OCI-LY3 (cell line): ENCODE data around the gene SOX8.

ENCODE experiments used
- H2AFZ ChIP-seq: fragments of 200-600, 300-600 bp; shearing (Covaris generic); 2 replicates; pipeline ENCODE4 v1.6.0; 2014; ENCODE audit warnings: antibody characterized with exemption, low read depth, low read length
- H3K27ac ChIP-seq: fragments of 200-600, 300-600 bp; sonication (generic); 2 replicates; pipeline ENCODE4 v1.5.1; 2014; ENCODE audit warnings: mild to moderate bottlenecking, low read length, moderate library complexity, mixed read lengths
- H3K27me3 ChIP-seq: fragments of 200-600, 300-600 bp; sonication (generic); 2 replicates; pipeline ENCODE4 v1.6.1; 2014; ENCODE audit warnings: low read depth, low read length, mixed read lengths
- H3K36me3 ChIP-seq: fragments of 200-600, 300-600 bp; sonication (generic); replicated peaks from 2 replicates; pipeline ENCODE3; 2014; ENCODE audit warnings: low read depth, low read length, mixed read lengths
- H3K4me1 ChIP-seq: fragments of 300-600, 200-600 bp; sonication (generic); 2 replicates; pipeline ENCODE4 v1.6.1; 2014; ENCODE audit warnings: low read length, mixed read lengths
- H3K4me2 ChIP-seq: fragments of 200-600, 300-600 bp; sonication (generic); 2 replicates; pipeline ENCODE4 v1.6.1; 2014; ENCODE audit warnings: low read length, mixed read lengths
- H3K4me3 ChIP-seq: fragments of 300-600, 200-600 bp; sonication (generic); 2 replicates; pipeline ENCODE4 v1.5.1; 2014; ENCODE audit warnings: antibody characterized with exemption, mild to moderate bottlenecking, low read length, moderate library complexity
- H3K79me2 ChIP-seq: fragments of 300-600, 200-600 bp; shearing (Covaris generic); 2 replicates; pipeline ENCODE4 v1.6.1; 2014; ENCODE audit warnings: mild to moderate bottlenecking, low read length, mixed read lengths
- H3K9ac ChIP-seq: fragments of 300-600, 200-600 bp; shearing (Covaris generic); 2 replicates; pipeline ENCODE4 v1.6.0; 2014; ENCODE audit warnings: mild to moderate bottlenecking, low read length, moderate library complexity
- H3K9me3 ChIP-seq: fragments of 200-600, 300-600 bp; shearing (Covaris generic); 2 replicates; pipeline ENCODE4 v1.6.1; 2014; ENCODE audit warnings: low read length, mixed read lengths; ENCODE audit not compliant: insufficient read depth
- H4K20me1 ChIP-seq: fragments of 200-600, 300-600 bp; sonication (generic); 2 replicates; pipeline ENCODE4 v1.6.1; 2016; ENCODE audit warnings: low read length, mixed read lengths; ENCODE audit not compliant: insufficient read depth
- CTCF ChIP-seq: fragments of 200-600, 300-600 bp; sonication (generic); IDR thresholded peaks from 2 replicates; pipeline ENCODE4 v1.5.1; 2014; ENCODE audit warnings: antibody characterized with exemption, low read length, low read depth
- EZH2phosphoT487 ChIP-seq: fragments of 200-600 bp; shearing (Covaris generic); IDR thresholded peaks from 2 replicates; pipeline ENCODE4 v1.6.1; 2018; ENCODE audit warnings: antibody characterized with exemption, mixed run types, low read depth

SOX8 gene

GRCh38 chr16:974611-975261 lies 6.8 kb upstream of the SOX8 start:
- no peaks in the 10 kb centered on the region for H3K9me3 ChIP-seq
- no peak overlapping the region for H3K4me3 ChIP-seq
- H3K4me2 ChIP-seq, result no peak overlapping the region
- H3K27ac ChIP-seq, result no peak overlapping the region
- peaks cover 7% of the 10 kb centered on the region; the same call in 1 of the 2 replicates for H3K79me2 ChIP-seq
- H3K4me1 ChIP-seq, result peaks cover 4% of the 10 kb centered on the region
- no peak for TF ChIP-seq EZH2phosphoT487
- TF ChIP-seq CTCF, result no peak
- H3K9ac ChIP-seq, result no peak overlapping the region
- H2AFZ ChIP-seq, result no peak overlapping the region
- H3K36me3 ChIP-seq, result no peaks in the 10 kb centered on the region
- no peaks in the 10 kb centered on the region for H3K27me3 ChIP-seq
- H4K20me1 ChIP-seq, result no peaks in the 10 kb centered on the region

- Histone ChIP-seq H3K4me1 (no peaks in the 10 kb centered on the region), H3K79me2 (peaks cover 1% of the 10 kb centered on the region; the same call in 1 of the 2 replicates), H4K20me1 (no peaks in the 10 kb centered on the region), H3K4me2 (no peak overlapping the region), H3K27ac (no peak overlapping the region), H2AFZ (no peak overlapping the region), H3K4me3 (no peak overlapping the region), H3K36me3 (no peaks in the 10 kb centered on the region), H3K27me3 (no peaks in the 10 kb centered on the region), H3K9me3 (no peaks in the 10 kb centered on the region), H3K9ac (no peak overlapping the region)
- TF ChIP-seq EZH2phosphoT487, result no peak
- TF ChIP-seq CTCF, result no peak
These were observed 6.3 kb upstream of the SOX8 start for GRCh38 chr16:975291-975690.

- Histone ChIP-seq H3K4me1 (no peaks in the 10 kb centered on the region), H3K27ac (no peak overlapping the region), H3K4me3 (no peak overlapping the region), H3K27me3 (no peaks in the 10 kb centered on the region), H3K9me3 (no peaks in the 10 kb centered on the region), H2AFZ (no peak overlapping the region), H3K4me2 (no peak overlapping the region), H4K20me1 (no peaks in the 10 kb centered on the region), H3K36me3 (no peaks in the 10 kb centered on the region), H3K9ac (no peak overlapping the region), H3K79me2 (no peaks in the 10 kb centered on the region)
- TF ChIP-seq EZH2phosphoT487, result no peak
- TF ChIP-seq CTCF, result no peak
These were observed 5.1 kb upstream of the SOX8 start for GRCh38 chr16:976389-976931.

- Histone ChIP-seq H3K79me2 (no peaks in the 10 kb centered on the region), H3K9ac (no peak overlapping the region), H3K9me3 (no peaks in the 10 kb centered on the region), H4K20me1 (no peaks in the 10 kb centered on the region), H3K27me3 (no peaks in the 10 kb centered on the region), H3K36me3 (no peaks in the 10 kb centered on the region), H3K27ac (no peak overlapping the region), H3K4me2 (no peak overlapping the region), H3K4me3 (no peak overlapping the region), H2AFZ (no peak overlapping the region), H3K4me1 (no peaks in the 10 kb centered on the region)
- TF ChIP-seq CTCF (no peak), EZH2phosphoT487 (no peak)
These were observed 4.4 kb upstream of the SOX8 start for GRCh38 chr16:977081-977701.
